Heart left ventricle (tissue), 16 donors: ENCODE data around the gene PALLD. TPM values are rescaled to one million over a fixed set of nuclear protein-coding genes. Genes with fewer than 3 reads are reported as not detected.

ENCODE experiments used
- ATAC-seq, 4 donors: fragments of 200-7000 bp; cut with Tn5 transposase; one replicate each; pipeline ENCODE4 v1.9.1; 2020 to 2022; ENCODE audit warnings: moderate library complexity in 4 of 4, mild to moderate bottlenecking in 3 of 4, moderate number of reproducible peaks in 1 of 4
- DNase-seq, 5 donors: peaks; one replicate each; pipeline ENCODE4 v3.0.0-alpha.2; 2020
- H3K27ac ChIP-seq, 12 donors: fragments of 200-600 bp; sonication (generic) in 4 of 12; one replicate each; pipeline versions ENCODE4 v1.5.0 to v1.8.0; 2016 to 2022; ENCODE audit warnings: mild to moderate bottlenecking in 2 of 12
- H3K27me3 ChIP-seq, 9 donors: fragments of 200-600 bp; sonication (generic) in 2 of 9; one replicate each; pipeline versions ENCODE4 v1.5.1 to v1.8.0; 2016 to 2022; ENCODE audit warnings: mild to moderate bottlenecking in 3 of 9
- H3K36me3 ChIP-seq, 9 donors: fragments of 200-600 bp; sonication (generic) in 2 of 9; one replicate each; pipeline versions ENCODE4 v1.5.0 to v1.8.0; 2018 to 2022; ENCODE audit warnings: mild to moderate bottlenecking in 2 of 9
- H3K4me1 ChIP-seq, 12 donors: fragments of 200-600 bp; sonication (generic) in 4 of 12; one replicate each; pipeline versions ENCODE4 v1.5.0 to v1.8.0; 2016 to 2022; ENCODE audit warnings: mild to moderate bottlenecking in 3 of 12
- H3K4me3 ChIP-seq, 12 donors: fragments of 200-600 bp; sonication (generic) in 4 of 12; one replicate each; pipeline versions ENCODE4 v1.5.0 to v1.8.0; 2017 to 2022; ENCODE audit warnings: mild to moderate bottlenecking in 9 of 12, moderate library complexity in 4 of 12
- H3K9me3 ChIP-seq, 12 donors: fragments of 200-600 bp; sonication (generic) in 4 of 12; one replicate each; pipeline versions ENCODE4 v1.5.0 to v1.8.0; 2016 to 2022; ENCODE audit warnings: mild to moderate bottlenecking in 1 of 12
- POLR2A ChIP-seq, 2 donors: fragments of 450-650 bp; IDR thresholded peaks; one replicate each; pipeline ENCODE4 v1.6.1; 2017; ENCODE audit warnings: antibody characterized with exemption in 2 of 2, mild to moderate bottlenecking in 2 of 2, moderate library complexity in 2 of 2
- WGBS, 4 donors: extraction: QIAGEN DNeasy Blood & Tissue Kit in 2 of 4; methylation state at CpG; one replicate each; pipeline versions ENCODE4 v1.1.5 to v1.1.7; 2013 to 2018; 5-methylcytosine and 5-hydroxymethylcytosine counted together
- intact Hi-C, 10 donors: fragments of 100-400 bp; cut with DNase I; formaldehyde crosslinking; loops; one replicate each; pipeline versions ENCODE4 v1.11.1 to v1.14.2; 2022
- polyA plus RNA-seq, 2 donors: library from polyadenylated mRNA; stranded (reverse); fragments of 200-250 nt; gene quantifications; one replicate each; pipeline ENCODE4 v1.2.3, GENCODE V29; 2013
- total RNA-seq, 9 donors: library from RNA; depleted of rRNA in 2 of 9; stranded (reverse); fragments of >200 nt in 2 of 9; fragmentation: NEBNext Ultra II Directional in 3 of 9; extraction: Animal tissue kit (Norgen Biotek cat#: 25700) in 3 of 9; gene quantifications; one replicate each; pipeline versions ENCODE4 v1.1.0 to v1.2.4, GENCODE V29; 2016 to 2023
- TF ChIP-seq, protein P1 (sequence below), 12 donors: fragments of 200-600 bp; sonication (generic) in 4 of 12; IDR thresholded peaks; one replicate each; pipeline versions ENCODE4 v1.5.0 to v1.8.0; 2018 to 2022; ENCODE audit warnings: antibody characterized with exemption in 12 of 12, mild to moderate bottlenecking in 5 of 12
- donor health status: ischemic (EF 13 %, LVEDD 7.1; RV severe dilation, severe dysfunction).
- donor health status: healthy with polysubstance abuse.
- donor health status: DM: no; HTN: yes; CAD: no.
- donor health status: DM: no; HTN: no; CAD: no.
- donor health status: ischemic (EF 25% LVEDD 6.9; RV normal size, moderate dysfunction).
- donor health status: ischemic (EF 25% LVEDD 5.7; RV mildly dilated, moderate dysfunction).
- donor health status: healthy.
- donor health status: DM: yes; HTN: yes; CAD: no.
- donor health status: ischemic (EF 35%, LVEDD 5.7; RV mildly dilated, moderate dysfunction).
- donor health status: nonischemic (EF 11% LVEDD 7.7; RV severe dilation, severe dysfunction).
- donor health status: DM: yes; HTN: yes; CAD: no.
- donor health status: PGD.
- donor health status: ischemic (EF 29% LVEDD 5.4; RV normal size, mild dysfunction).
- donor health status: nonischemic (EF 23%, LVEDD 6.1; RV moderate dilation, normal function).

Gene PALLD
- total and polyA plus RNA-seq, 11 donors: 193 to 1,428 (median 1,015) TPM

DNA sequence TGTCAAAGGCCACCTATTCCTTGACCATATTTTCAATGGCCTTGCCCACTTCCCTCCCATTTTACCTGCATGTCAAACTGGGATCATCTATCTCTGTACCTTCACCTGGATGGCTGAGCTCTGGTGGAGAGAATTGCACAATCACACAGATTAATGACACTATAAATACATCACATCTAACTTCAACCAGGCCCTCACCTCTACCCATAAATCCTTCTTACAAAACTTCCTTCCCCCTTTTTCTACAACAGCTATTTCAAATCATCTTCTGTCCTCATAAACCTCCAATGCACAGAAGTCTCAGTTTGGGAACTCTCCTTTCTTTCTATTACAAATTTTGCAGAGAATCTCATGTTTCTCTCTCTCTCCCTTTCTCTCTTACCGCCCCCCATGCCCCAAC, 9.2 kb downstream of the PALLD start:
- Histone ChIP-seq H3K27ac (peak overlapping the region in 5 of 12 donors; percentile 7 to 80 (median 26)), H3K27me3 (no peaks in the 10 kb centered on the region), H3K36me3 (no peaks in the 10 kb centered on the region), H3K9me3 (no peaks in the 10 kb centered on the region), H3K4me3 (no peak overlapping the region), H3K4me1 (peaks cover 0 to 42% (median 18%) of the 10 kb centered on the region in 12 donors)
- no peak for ATAC-seq
- intact Hi-C loops: no loop called here
- no peak for TF ChIP-seq POLR2A (IDR thresholded peaks at IDR 0.05)
- TF ChIP-seq, protein P1, sequence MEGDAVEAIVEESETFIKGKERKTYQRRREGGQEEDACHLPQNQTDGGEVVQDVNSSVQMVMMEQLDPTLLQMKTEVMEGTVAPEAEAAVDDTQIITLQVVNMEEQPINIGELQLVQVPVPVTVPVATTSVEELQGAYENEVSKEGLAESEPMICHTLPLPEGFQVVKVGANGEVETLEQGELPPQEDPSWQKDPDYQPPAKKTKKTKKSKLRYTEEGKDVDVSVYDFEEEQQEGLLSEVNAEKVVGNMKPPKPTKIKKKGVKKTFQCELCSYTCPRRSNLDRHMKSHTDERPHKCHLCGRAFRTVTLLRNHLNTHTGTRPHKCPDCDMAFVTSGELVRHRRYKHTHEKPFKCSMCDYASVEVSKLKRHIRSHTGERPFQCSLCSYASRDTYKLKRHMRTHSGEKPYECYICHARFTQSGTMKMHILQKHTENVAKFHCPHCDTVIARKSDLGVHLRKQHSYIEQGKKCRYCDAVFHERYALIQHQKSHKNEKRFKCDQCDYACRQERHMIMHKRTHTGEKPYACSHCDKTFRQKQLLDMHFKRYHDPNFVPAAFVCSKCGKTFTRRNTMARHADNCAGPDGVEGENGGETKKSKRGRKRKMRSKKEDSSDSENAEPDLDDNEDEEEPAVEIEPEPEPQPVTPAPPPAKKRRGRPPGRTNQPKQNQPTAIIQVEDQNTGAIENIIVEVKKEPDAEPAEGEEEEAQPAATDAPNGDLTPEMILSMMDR (IDR thresholded peaks at IDR 0.05): no peak
- DNase-seq: no peak
- WGBS, 4 donors: 71 to 93% (median 85%) methylated on average over 1 of the region's 1 CpG

DNA sequence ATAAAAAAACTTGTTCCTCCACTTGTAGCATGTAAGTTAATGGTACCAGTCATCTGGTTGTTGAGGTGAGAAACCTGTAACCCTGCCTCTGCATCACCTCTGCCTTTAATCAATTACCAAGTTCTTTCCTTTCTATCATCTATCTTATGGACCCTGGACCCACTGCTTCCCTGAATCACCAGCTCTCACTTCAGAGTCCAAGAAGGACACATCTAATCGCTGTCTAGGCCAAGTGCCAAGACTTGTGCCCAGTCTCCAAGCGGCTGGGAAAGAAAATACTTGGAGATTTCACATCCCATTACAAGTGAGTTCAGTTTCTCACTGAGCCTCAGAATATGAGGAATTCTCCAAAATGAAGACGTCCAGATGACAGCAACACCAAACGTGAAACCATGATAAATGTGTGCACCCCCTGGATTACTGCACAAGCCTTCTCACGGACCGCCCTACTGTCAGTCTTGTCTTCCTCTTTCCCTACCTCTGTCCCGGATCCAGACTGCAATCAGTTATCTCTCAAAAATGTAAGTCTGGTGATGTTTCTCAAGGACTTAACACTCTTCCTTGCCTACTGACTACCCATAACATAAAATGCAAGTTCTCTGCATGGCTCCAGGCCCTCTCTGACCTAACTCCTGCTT, 10.4 kb downstream of the PALLD start:
- intact Hi-C loops: no loop called here
- TF ChIP-seq, protein P1 (IDR thresholded peaks at IDR 0.05): no peak
- no peak for TF ChIP-seq POLR2A (IDR thresholded peaks at IDR 0.05)
- H3K9me3 ChIP-seq: no peaks in the 10 kb centered on the region
- peaks cover 0 to 46% (median 18%) of the 10 kb centered on the region in 12 donors for H3K4me1 ChIP-seq
- H3K27me3 ChIP-seq: no peaks in the 10 kb centered on the region
- 49 to 62% (median 58%) methylated on average over 7 of the region's 7 CpGs for WGBS, 4 donors
- DNase-seq: peak in 2 of 5 donors; percentile 36 to 47
- ATAC-seq: peak in 1 of 4 donors; percentile 19
- H3K4me3 ChIP-seq: no peak overlapping the region
- H3K36me3 ChIP-seq: no peaks in the 10 kb centered on the region
- H3K27ac ChIP-seq: peak overlapping the region in 10 of 12 donors; percentile 2 to 80 (median 30)

DNA sequence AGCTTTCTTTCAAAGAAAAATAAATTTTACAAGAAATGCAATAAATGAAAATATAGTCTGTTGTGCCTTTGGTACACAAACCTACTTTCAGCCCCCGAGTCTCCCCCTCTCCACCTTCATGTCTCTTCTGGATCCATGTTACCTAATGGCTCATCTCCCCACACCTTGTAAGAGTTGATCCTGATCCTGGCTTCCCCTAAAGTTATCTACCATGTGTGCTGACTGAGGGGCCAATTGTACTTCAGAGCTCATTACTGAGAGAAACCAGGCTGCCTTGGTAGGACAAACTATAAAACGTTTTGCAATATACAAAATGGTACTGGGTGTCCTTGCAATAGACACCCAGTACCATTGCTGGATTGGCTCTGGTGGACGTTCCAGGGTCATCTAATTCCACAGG, 11.8 kb downstream of the PALLD start:
- no peaks in the 10 kb centered on the region for H3K27me3 ChIP-seq
- TF ChIP-seq, protein P1 (IDR thresholded peaks at IDR 0.05): no peak
- TF ChIP-seq POLR2A (IDR thresholded peaks at IDR 0.05): no peak
- H3K4me1 ChIP-seq: peaks cover 0 to 51% (median 16%) of the 10 kb centered on the region in 12 donors
- ATAC-seq (peak in 3 of 4 donors; percentile 12 to 18 (median 15)), DNase-seq (no peak)
- intact Hi-C loops: no loop called here
- peak overlapping the region in 5 of 12 donors; percentile 39 to 80 (median 50) for H3K27ac ChIP-seq
- 52 to 74% (median 62%) methylated on average over 3 of the region's 3 CpGs for WGBS, 4 donors
- no peaks in the 10 kb centered on the region for H3K9me3 ChIP-seq
- H3K4me3 ChIP-seq: no peak overlapping the region
- peaks cover 0 to 5% (median 0%) of the 10 kb centered on the region in 9 donors for H3K36me3 ChIP-seq

DNA sequence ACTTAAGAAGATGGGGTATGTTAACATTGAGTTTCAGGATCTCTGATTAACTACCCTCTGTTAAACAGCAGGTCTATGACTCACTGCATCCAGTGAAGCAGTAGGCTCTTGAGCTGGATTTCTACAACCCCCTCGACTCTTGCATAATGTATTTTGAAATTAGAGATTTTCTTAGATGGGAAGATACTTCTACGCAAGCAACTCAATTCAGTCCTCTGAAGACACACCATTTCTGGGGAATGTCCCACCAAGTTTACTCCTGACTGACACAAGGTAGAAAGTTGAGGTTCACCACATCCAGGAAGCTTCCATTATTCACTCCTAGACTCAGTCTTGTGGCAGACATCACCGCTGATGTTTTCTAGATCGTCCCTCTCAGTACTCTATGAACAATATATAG, 12.9 kb downstream of the PALLD start:
- TF ChIP-seq POLR2A (IDR thresholded peaks at IDR 0.05): no peak
- TF ChIP-seq, protein P1 (IDR thresholded peaks at IDR 0.05): no peak
- Histone ChIP-seq H3K27me3 (no peaks in the 10 kb centered on the region), H3K4me1 (peaks cover 0 to 58% (median 13%) of the 10 kb centered on the region in 12 donors), H3K36me3 (peaks cover 0 to 5% (median 0%) of the 10 kb centered on the region in 9 donors), H3K9me3 (no peaks in the 10 kb centered on the region), H3K27ac (peak overlapping the region in 4 of 12 donors; percentile 11 to 23 (median 14)), H3K4me3 (no peak overlapping the region)
- no peak for DNase-seq
- intact Hi-C loops: loop anchor here in 8 of 10 donors (5.0 to 10.0 kb wide), 7 partner anchors 78 to 415 kb away; no protein-coding TSS in a partner anchor
- no peak for ATAC-seq
- WGBS, 4 donors: 80 to 84% (median 82%) methylated on average over 4 of the region's 4 CpGs
